Activated CD4-positive, alpha-beta T cell treated with anti-CD3 and anti-CD28 coated beads, Interleukin-10, Interleukin-2, amounts not matched to agents 100 ng/mL and 50 ng/mL, durations not matched to agents 16 hours and 8 hours (primary cell): ENCODE measurements around the gene PPP1R15A.
"Not testable (repeated sequence)": the region's sequence is repeated elsewhere in the genome, so short reads cannot be mapped to it uniquely, and the experiment has no call there.

Source experiments
- DNase-seq: peaks from one replicate; pipeline ENCODE4 v3.0.0-alpha.2; 2020

The PPP1R15A gene

GRCh38 chr19:48859711-48860572 is 12.3 kb upstream of the PPP1R15A start:
- peak; percentile 37 for DNase-seq

GRCh38 chr19:48861313-48861712 is 10.9 kb upstream of the PPP1R15A start:
- no peak for DNase-seq

GRCh38 chr19:48862827-48863226 is 9.4 kb upstream of the PPP1R15A start:
- no peak for DNase-seq

- no peak for DNase-seq
These were observed 5.5 kb upstream of the PPP1R15A start for GRCh38 chr19:48866692-48867091.

GRCh38 chr19:48867123-48867745 is 5.0 kb upstream of the PPP1R15A start:
- DNase-seq, result no peak

GRCh38 chr19:48867746-48868113 is 4.5 kb upstream of the PPP1R15A start:
- no peak for DNase-seq

- no peak for DNase-seq
These were observed 3.9 kb upstream of the PPP1R15A start, which contains the start of gene PLEKHA4 for GRCh38 chr19:48868114-48868886. PLEKHA4 (minus strand) TSS chr19:48868617; CDS start chr19:48867620, 997 bp downstream.

GRCh38 chr19:48870048-48870447 is 2.2 kb upstream of the PPP1R15A start:
- no peak for DNase-seq

- not testable (repeated sequence) for DNase-seq
These were observed 595 bp upstream of the PPP1R15A start for GRCh38 chr19:48871471-48872181.

- DNase-seq, result peak; percentile 88
These were observed 759 bp downstream of the PPP1R15A start for GRCh38 chr19:48872884-48873475.

GRCh38 chr19:48873476-48874302 is 1.5 kb downstream of the PPP1R15A start:
- no peak for DNase-seq

- DNase-seq, result peak; percentile 36
These were observed 2.3 kb downstream of the PPP1R15A start for GRCh38 chr19:48874303-48875135.

- DNase-seq, result peak; percentile 73
These were observed 4.1 kb downstream of the PPP1R15A start for GRCh38 chr19:48876043-48876981.

- no peak for DNase-seq
These were observed 5.6 kb downstream of the PPP1R15A start for GRCh38 chr19:48877855-48878195.

- DNase-seq, result peak; percentile 49
These were observed 6.2 kb downstream of the PPP1R15A start for GRCh38 chr19:48878196-48879024.

GRCh38 chr19:48879025-48879637 is 6.9 kb downstream of the PPP1R15A start:
- no peak for DNase-seq

GRCh38 chr19:48879696-48880095 is 7.5 kb downstream of the PPP1R15A start:
- DNase-seq, result not testable (repeated sequence)
